HG03139 (cell line): Measurements from ENCODE around the gene PCDH10.

Experiments
- ATAC-seq: cut with Tn5 transposase; IDR thresholded peaks from one replicate; pipeline ENCODE4 v1.9.1; 2021; ENCODE audit not compliant: unreplicated experiment

PCDH10 gene, protein sequence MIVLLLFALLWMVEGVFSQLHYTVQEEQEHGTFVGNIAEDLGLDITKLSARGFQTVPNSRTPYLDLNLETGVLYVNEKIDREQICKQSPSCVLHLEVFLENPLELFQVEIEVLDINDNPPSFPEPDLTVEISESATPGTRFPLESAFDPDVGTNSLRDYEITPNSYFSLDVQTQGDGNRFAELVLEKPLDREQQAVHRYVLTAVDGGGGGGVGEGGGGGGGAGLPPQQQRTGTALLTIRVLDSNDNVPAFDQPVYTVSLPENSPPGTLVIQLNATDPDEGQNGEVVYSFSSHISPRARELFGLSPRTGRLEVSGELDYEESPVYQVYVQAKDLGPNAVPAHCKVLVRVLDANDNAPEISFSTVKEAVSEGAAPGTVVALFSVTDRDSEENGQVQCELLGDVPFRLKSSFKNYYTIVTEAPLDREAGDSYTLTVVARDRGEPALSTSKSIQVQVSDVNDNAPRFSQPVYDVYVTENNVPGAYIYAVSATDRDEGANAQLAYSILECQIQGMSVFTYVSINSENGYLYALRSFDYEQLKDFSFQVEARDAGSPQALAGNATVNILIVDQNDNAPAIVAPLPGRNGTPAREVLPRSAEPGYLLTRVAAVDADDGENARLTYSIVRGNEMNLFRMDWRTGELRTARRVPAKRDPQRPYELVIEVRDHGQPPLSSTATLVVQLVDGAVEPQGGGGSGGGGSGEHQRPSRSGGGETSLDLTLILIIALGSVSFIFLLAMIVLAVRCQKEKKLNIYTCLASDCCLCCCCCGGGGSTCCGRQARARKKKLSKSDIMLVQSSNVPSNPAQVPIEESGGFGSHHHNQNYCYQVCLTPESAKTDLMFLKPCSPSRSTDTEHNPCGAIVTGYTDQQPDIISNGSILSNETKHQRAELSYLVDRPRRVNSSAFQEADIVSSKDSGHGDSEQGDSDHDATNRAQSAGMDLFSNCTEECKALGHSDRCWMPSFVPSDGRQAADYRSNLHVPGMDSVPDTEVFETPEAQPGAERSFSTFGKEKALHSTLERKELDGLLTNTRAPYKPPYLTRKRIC

DNA sequence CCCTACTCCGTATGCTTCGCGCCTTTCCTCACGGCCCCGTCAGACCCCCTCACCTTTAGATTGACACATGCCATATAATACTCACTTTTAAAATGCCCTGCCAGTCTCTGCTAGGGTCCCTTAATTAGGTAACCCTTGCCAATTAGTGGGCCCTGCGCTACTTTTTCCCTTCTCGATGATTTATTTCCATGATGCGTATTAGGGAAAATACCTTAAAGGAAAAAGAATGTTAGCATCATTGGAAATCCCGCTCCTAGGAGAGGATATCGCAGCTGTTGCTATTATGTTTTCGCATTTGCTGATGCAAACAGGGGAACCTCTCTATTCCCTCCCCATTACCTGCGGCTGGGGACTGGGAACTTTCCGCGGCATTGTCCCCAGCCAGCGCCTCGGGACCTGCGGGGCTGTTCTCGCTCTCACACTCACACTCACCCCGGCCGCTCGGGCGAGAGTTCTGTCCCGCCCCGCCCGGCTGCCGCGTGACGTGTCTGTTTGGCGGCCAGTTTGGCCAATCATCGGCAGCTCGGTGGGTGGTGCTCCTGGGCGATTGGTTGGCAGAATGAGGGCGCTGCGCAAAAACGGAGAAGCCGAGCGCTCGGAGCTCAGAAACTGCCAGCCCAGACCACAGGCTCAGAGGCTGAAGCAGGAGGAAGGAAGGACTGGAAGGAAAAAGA is at the start of gene PCDH10:
Gene PCDH10 (plus strand): TSS at position 605 of the 674 bp plus-strand sequence. CDS start 847 bp downstream, outside the sequence.
- ATAC-seq: no peak

DNA sequence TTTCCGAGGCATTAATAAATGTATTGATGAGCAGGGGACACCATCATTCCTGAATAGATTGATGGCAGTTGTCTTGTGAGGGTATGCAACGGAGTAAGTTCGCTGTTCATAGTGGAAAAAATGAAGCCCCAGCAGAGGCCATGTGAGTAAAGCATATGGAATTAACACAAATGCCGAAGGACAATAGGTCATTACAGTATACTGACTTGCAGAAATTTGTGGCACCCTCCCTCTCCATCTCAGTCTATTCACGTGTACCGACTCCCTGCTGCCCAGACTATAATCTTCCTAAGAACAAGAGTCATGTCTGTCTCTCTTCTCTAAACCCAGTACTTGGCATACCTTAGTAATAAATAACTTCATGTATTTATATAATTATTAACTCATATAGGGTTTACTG is 47.1 kb upstream of the PCDH10 start:
- no peak for ATAC-seq

GRCh38 chr4:133102612-133103409 is 46.3 kb upstream of the PCDH10 start:
- no peak for ATAC-seq

- no peak for ATAC-seq
These were observed 36.5 kb upstream of the PCDH10 start for GRCh38 chr4:133112641-133113040.

GRCh38 chr4:133124746-133125145 is 24.3 kb upstream of the PCDH10 start:
- no peak for ATAC-seq

DNA sequence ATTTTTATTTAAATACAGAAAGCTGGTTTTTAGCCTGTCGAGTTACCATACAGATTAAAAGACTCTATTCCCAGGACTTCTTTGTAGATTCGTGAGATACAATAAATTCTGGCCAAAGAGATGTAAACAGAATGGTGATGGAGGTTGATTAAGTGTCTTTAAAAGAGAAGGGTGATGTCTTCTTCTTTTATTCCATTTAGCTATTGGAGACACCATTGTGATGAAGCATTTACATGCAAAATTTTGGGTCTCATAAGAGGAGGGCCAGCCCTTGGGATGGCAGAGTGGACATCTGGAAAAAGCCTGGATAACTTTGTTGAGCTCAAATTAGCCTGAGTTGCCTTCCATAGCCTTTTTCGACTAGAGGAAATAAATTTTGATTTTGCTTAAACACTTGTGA is 21.6 kb upstream of the PCDH10 start:
- no peak for ATAC-seq

- no peak for ATAC-seq
These were observed 19.9 kb upstream of the PCDH10 start for GRCh38 chr4:133129237-133129636.

DNA sequence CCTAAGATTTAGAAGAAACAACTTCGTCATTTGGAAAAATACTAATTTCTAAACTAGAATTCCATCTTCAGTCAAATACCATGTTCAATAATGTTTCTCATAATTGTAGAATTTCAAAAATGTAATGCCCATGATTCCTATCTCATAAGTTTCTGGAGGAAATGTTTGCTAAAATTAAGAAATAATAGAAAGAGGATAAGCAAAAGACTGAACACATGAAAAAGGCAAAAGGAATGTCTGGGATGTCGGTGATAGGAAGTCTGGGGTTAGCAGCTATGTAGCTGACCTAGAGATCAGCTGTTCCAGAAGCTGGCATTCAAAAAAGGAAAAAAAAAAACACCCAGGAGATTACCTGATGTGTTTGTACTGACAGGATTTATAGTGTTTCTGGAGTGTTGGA is 18.9 kb upstream of the PCDH10 start:
- no peak for ATAC-seq

DNA sequence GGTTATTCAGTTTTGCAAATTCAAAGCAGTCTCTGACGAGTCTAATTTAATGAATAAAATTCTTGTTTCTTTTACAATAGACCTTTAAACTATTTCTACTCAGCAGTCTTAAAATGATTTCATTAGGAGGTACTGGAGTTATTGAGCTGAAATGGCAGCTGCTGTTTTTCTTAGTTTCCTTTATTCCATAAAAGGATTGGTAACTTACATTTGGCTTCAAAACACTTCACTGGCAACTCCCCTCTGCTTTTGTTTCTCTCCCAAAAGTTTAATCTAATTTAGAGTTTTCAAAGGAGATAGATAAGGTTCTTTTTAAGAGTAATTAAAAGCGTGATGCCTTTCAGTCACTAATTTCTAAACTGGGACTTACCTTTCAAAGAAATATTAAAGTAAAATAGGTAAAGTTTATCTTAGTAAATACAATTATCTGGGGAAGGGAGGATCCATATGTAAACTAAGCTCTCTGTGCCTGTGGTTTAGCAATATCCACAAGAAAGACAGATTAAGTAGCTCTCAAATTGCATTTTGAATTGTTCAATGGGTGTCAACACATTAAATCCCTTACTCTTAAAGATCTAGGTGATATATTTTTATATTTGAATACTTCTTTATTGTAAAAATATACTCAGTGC is 17.1 kb upstream of the PCDH10 start:
- no peak for ATAC-seq

GRCh38 chr4:133136833-133137232 is 12.3 kb upstream of the PCDH10 start:
- ATAC-seq: no peak

DNA sequence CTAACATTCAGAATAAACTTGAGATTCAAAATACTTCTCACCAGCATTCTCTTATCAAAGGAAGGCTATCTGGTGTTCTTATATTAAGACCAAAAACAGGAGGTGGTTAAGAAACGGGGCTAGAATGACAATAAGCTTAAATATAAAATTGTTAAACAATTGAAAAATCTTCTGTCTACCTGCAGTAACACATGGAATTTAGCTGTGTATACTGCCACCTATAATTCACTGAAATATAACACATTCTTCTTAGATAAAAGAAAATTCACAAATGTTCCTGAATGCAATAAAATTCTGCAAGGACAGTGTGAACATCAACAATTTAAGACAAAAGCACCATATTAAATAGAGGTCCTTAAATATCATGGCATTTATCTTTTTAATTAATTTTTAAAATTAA is 11.5 kb upstream of the PCDH10 start:
- ATAC-seq: no peak

DNA sequence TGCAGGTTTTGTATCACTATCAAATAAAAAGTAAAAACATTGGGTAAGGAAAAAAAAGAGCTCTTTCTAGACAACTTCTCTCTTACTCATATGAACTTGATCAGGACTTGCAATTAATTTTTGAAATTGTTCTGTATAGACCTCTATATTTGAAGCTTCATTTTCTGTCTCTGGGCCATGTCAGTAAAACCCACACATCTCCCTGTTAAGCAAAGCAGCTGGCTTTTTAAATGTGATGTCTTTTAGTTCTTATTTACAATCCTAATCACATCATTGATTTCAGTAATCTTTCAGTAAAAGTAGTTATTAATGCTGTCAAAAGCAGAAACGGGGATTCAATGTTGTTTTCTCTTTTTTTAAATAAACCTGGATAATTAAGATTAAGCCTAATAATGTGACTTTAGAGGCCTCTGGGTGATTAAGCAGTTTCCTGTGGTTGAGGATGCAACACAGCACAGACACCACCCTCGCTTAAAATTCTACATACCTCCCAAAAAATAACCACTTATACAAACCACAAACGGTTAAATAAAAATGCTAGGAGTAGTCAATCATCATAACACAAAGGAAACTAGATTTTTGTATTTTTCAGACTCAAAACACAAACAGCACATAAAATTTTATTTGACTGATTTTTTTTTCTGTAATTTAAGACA is 5.2 kb upstream of the PCDH10 start:
- no peak for ATAC-seq

DNA sequence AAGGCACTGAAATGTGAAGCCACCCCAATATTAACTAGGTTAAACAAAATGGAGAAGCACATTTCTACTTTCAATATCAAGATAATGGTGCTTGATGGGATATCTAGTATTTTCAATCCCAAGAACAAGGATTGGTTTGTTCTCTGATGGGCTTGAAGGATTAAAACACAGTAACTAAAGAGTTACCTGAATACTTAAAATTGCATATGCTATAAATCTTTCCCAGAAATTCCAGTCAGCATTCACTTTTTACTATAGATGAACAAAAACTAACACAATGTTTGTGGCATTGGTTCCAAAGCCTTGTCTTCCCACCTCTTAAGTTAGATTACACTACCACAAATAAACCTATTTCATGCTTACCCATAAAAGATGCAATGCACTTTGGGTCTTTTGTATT is 3.9 kb upstream of the PCDH10 start:
- no peak for ATAC-seq

- ATAC-seq: no peak
These were observed 3.1 kb upstream of the PCDH10 start for GRCh38 chr4:133145758-133146573.

GRCh38 chr4:133146574-133147241 is 2.4 kb upstream of the PCDH10 start:
- ATAC-seq: no peak

GRCh38 chr4:133147286-133147821 is 1.7 kb upstream of the PCDH10 start:
- ATAC-seq: no peak

DNA sequence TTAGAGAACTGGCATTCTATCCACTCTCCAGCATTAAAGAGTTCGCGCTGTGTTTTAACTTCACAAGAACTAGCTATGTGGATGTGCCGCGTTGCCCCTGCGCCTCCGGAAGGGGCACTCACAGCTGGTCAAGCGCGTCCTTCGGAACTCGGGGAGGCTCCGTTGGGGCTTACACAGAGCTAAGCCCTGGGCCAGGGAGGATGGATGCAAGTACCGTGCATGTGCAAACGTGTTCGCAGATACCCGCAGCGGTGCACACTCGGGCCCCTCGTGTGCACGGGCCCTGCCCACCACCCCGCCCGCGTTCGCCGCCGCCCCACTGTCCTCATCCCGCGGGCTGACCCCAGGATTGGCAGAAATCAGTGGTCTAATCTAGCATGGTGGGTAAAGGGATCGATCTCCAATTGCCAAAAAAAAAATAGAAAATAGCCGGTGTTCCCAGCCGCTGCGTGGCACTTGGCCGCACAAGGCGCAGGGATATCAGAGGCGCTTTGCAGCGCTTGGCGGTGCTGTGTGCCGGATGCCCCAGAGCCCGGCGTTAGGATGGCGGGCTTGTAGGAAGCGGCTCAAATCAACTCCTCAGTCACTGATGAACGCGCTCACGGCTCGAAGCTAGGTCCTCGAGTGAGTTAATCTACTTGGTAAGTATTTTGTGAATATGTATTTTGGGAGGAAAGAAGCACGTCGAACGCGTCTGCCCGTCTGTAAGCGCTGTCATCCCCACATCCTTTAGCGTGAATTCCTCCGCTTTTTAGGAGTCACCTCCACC is 989 bp upstream of the PCDH10 start:
- no peak for ATAC-seq
